ENCODE results near the gene ALPL. TPM values are rescaled to one million over a fixed set of nuclear protein-coding genes. Genes with fewer than 3 reads are reported as not detected.

Gene ALPL
- total and polyA plus RNA-seq, 9 of the 15 experiments (the other 6 are each of a cell fraction or from before 2014, with no cell fraction given) = 0.04 to 0.38 (median 0.18) TPM; not detected in 4

DNA sequence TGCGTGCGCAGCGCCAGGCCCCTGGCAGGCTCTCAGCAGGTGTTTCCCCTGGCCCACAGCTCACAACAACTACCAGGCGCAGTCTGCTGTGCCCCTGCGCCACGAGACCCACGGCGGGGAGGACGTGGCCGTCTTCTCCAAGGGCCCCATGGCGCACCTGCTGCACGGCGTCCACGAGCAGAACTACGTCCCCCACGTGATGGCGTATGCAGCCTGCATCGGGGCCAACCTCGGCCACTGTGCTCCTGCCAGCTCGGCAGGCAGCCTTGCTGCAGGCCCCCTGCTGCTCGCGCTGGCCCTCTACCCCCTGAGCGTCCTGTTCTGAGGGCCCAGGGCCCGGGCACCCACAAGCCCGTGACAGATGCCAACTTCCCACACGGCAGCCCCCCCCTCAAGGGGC is 68.1 kb downstream of the ALPL start (continued):
- TF ChIP-seq, protein P1, sequence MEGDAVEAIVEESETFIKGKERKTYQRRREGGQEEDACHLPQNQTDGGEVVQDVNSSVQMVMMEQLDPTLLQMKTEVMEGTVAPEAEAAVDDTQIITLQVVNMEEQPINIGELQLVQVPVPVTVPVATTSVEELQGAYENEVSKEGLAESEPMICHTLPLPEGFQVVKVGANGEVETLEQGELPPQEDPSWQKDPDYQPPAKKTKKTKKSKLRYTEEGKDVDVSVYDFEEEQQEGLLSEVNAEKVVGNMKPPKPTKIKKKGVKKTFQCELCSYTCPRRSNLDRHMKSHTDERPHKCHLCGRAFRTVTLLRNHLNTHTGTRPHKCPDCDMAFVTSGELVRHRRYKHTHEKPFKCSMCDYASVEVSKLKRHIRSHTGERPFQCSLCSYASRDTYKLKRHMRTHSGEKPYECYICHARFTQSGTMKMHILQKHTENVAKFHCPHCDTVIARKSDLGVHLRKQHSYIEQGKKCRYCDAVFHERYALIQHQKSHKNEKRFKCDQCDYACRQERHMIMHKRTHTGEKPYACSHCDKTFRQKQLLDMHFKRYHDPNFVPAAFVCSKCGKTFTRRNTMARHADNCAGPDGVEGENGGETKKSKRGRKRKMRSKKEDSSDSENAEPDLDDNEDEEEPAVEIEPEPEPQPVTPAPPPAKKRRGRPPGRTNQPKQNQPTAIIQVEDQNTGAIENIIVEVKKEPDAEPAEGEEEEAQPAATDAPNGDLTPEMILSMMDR (IDR thresholded peaks at IDR 0.05 in 2 of 3, conservative IDR thresholded peaks at IDR 0.05 in 1 of 3; ENCODE audit: insufficient read depth in 2 of 3, low read depth in 1 of 3, low read length in 3 of 3) = 0 out of 6 replicates have a peak, but pooled peaks of 2 of the 3 experiments have one; percentile 2 to 3
- TF ChIP-seq, protein P2, sequence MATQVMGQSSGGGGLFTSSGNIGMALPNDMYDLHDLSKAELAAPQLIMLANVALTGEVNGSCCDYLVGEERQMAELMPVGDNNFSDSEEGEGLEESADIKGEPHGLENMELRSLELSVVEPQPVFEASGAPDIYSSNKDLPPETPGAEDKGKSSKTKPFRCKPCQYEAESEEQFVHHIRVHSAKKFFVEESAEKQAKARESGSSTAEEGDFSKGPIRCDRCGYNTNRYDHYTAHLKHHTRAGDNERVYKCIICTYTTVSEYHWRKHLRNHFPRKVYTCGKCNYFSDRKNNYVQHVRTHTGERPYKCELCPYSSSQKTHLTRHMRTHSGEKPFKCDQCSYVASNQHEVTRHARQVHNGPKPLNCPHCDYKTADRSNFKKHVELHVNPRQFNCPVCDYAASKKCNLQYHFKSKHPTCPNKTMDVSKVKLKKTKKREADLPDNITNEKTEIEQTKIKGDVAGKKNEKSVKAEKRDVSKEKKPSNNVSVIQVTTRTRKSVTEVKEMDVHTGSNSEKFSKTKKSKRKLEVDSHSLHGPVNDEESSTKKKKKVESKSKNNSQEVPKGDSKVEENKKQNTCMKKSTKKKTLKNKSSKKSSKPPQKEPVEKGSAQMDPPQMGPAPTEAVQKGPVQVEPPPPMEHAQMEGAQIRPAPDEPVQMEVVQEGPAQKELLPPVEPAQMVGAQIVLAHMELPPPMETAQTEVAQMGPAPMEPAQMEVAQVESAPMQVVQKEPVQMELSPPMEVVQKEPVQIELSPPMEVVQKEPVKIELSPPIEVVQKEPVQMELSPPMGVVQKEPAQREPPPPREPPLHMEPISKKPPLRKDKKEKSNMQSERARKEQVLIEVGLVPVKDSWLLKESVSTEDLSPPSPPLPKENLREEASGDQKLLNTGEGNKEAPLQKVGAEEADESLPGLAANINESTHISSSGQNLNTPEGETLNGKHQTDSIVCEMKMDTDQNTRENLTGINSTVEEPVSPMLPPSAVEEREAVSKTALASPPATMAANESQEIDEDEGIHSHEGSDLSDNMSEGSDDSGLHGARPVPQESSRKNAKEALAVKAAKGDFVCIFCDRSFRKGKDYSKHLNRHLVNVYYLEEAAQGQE (IDR thresholded peaks at IDR 0.05; ENCODE audit: borderline replicate concordance) = peak; percentile 23; the same call in 1 of the 2 replicates
- TF ChIP-seq, protein P2 (CRISPR knock-in tag; IDR thresholded peaks at IDR 0.05; ENCODE audit: low read depth) = no peak
